ENCODE results near the gene MED12L. TPM values are rescaled to one million over a fixed set of nuclear protein-coding genes. Genes with fewer than 3 reads are reported as not detected.
"Not testable (repeated sequence)": the region's sequence is repeated elsewhere in the genome, so short reads cannot be mapped to it uniquely, and the experiment has no call there.

The MED12L gene
- total and polyA plus RNA-seq, 2 donors (not counting 1 experiment from before 2014, with no cell fraction given): 0.94 to 4.3 TPM

GRCh38 chr3:151234825-151235224, 149.4 kb downstream of the MED12L start:
- no peak for DNase-seq (ENCODE audit: low read depth in 2 of 2)
- Histone ChIP-seq H3K4me3 (replicated peaks in 1 of 4; ENCODE audit: control extremely low read depth in 1 of 4, insufficient read depth in 1 of 4, low read depth in 3 of 4, low read length in 4 of 4) (no peak overlapping the region), H2AFZ (ENCODE audit: low read length) (no peak overlapping the region), H3K9me3 (ENCODE audit: control insufficient read depth, insufficient read depth, low read depth, low read length) (no peaks in the 10 kb centered on the region), H3K4me1 (ENCODE audit: control insufficient read depth, extremely low read depth, insufficient read depth, low read length) (no peaks in the 10 kb centered on the region), H3K27ac (ENCODE audit: insufficient read depth, low read length) (no peak overlapping the region), H3K9ac (ENCODE audit: insufficient read depth, low read length) (no peak overlapping the region), H4K20me1 (ENCODE audit: control insufficient read depth, extremely low read depth, insufficient read depth, low read length) (no peaks in the 10 kb centered on the region), H3K79me2 (ENCODE audit: control insufficient read depth, insufficient read depth, low read length) (no peaks in the 10 kb centered on the region), H3K36me3 (ENCODE audit: control insufficient read depth, insufficient read depth, low read length) (no peaks in the 10 kb centered on the region), H3K27me3 (ENCODE audit: control insufficient read depth, insufficient read depth, low read length) (no peaks in the 10 kb centered on the region), H3K4me2 (ENCODE audit: extremely low read depth, insufficient read depth, low read length) (no peak overlapping the region)
- no peak for TF ChIP-seq CTCF (conservative IDR thresholded peaks at IDR 0.05 in 1 of 2, IDR thresholded peaks at IDR 0.05 in 1 of 2; ENCODE audit: low read depth in 1 of 2, low read length in 2 of 2)
- TF ChIP-seq EZH2 (IDR thresholded peaks at IDR 0.05; ENCODE audit: low read length, missing control alignments): no peak

- Histone ChIP-seq H3K9me3 (ENCODE audit: control insufficient read depth, insufficient read depth, low read depth, low read length) (no peaks in the 10 kb centered on the region), H4K20me1 (ENCODE audit: control insufficient read depth, extremely low read depth, insufficient read depth, low read length) (no peaks in the 10 kb centered on the region), H3K4me2 (ENCODE audit: extremely low read depth, insufficient read depth, low read length) (no peak overlapping the region), H2AFZ (ENCODE audit: low read length) (no peak overlapping the region), H3K36me3 (ENCODE audit: control insufficient read depth, insufficient read depth, low read length) (no peaks in the 10 kb centered on the region), H3K27ac (ENCODE audit: insufficient read depth, low read length) (no peak overlapping the region), H3K9ac (ENCODE audit: insufficient read depth, low read length) (no peak overlapping the region), H3K27me3 (ENCODE audit: control insufficient read depth, insufficient read depth, low read length) (no peaks in the 10 kb centered on the region), H3K79me2 (ENCODE audit: control insufficient read depth, insufficient read depth, low read length) (no peaks in the 10 kb centered on the region), H3K4me1 (ENCODE audit: control insufficient read depth, extremely low read depth, insufficient read depth, low read length) (no peaks in the 10 kb centered on the region), H3K4me3 (replicated peaks in 1 of 4; ENCODE audit: control extremely low read depth in 1 of 4, insufficient read depth in 1 of 4, low read depth in 3 of 4, low read length in 4 of 4) (no peak overlapping the region)
- no peak for DNase-seq (ENCODE audit: low read depth in 2 of 2)
- TF ChIP-seq EZH2 (IDR thresholded peaks at IDR 0.05; ENCODE audit: low read length, missing control alignments): no peak
- no peak for TF ChIP-seq CTCF (conservative IDR thresholded peaks at IDR 0.05 in 1 of 2, IDR thresholded peaks at IDR 0.05 in 1 of 2; ENCODE audit: low read depth in 1 of 2, low read length in 2 of 2)
Observed at GRCh38 chr3:151236316-151236715, 150.9 kb downstream of the MED12L start.

GRCh38 chr3:151236736-151237135, 151.3 kb downstream of the MED12L start:
- H2AFZ ChIP-seq (ENCODE audit: low read length): no peak overlapping the region
- no peak for TF ChIP-seq CTCF (conservative IDR thresholded peaks at IDR 0.05 in 1 of 2, IDR thresholded peaks at IDR 0.05 in 1 of 2; ENCODE audit: low read depth in 1 of 2, low read length in 2 of 2)
- no peak for TF ChIP-seq EZH2 (IDR thresholded peaks at IDR 0.05; ENCODE audit: low read length, missing control alignments)
- H4K20me1 ChIP-seq (ENCODE audit: control insufficient read depth, extremely low read depth, insufficient read depth, low read length): no peaks in the 10 kb centered on the region
- no peak overlapping the region for H3K4me2 ChIP-seq (ENCODE audit: extremely low read depth, insufficient read depth, low read length)
- H3K4me3 ChIP-seq (replicated peaks in 1 of 4; ENCODE audit: control extremely low read depth in 1 of 4, insufficient read depth in 1 of 4, low read depth in 3 of 4, low read length in 4 of 4): no peak overlapping the region
- peak in 1 of 2 donors; percentile 29 for DNase-seq (ENCODE audit: low read depth in 2 of 2)
- no peak overlapping the region for H3K9ac ChIP-seq (ENCODE audit: insufficient read depth, low read length)
- H3K36me3 ChIP-seq (ENCODE audit: control insufficient read depth, insufficient read depth, low read length): no peaks in the 10 kb centered on the region
- H3K4me1 ChIP-seq (ENCODE audit: control insufficient read depth, extremely low read depth, insufficient read depth, low read length): no peaks in the 10 kb centered on the region
- H3K27me3 ChIP-seq (ENCODE audit: control insufficient read depth, insufficient read depth, low read length): no peaks in the 10 kb centered on the region
- H3K79me2 ChIP-seq (ENCODE audit: control insufficient read depth, insufficient read depth, low read length): no peaks in the 10 kb centered on the region
- H3K27ac ChIP-seq (ENCODE audit: insufficient read depth, low read length): no peak overlapping the region
- no peaks in the 10 kb centered on the region for H3K9me3 ChIP-seq (ENCODE audit: control insufficient read depth, insufficient read depth, low read depth, low read length)

- H3K9ac ChIP-seq (ENCODE audit: insufficient read depth, low read length); DNase-seq (ENCODE audit: low read depth in 2 of 2); H3K4me3 ChIP-seq (replicated peaks in 1 of 4; ENCODE audit: control extremely low read depth in 1 of 4, insufficient read depth in 1 of 4, low read depth in 3 of 4, low read length in 4 of 4); H3K9me3 ChIP-seq (ENCODE audit: control insufficient read depth, insufficient read depth, low read depth, low read length); H3K27ac ChIP-seq (ENCODE audit: insufficient read depth, low read length); H3K4me2 ChIP-seq (ENCODE audit: extremely low read depth, insufficient read depth, low read length); H3K79me2 ChIP-seq (ENCODE audit: control insufficient read depth, insufficient read depth, low read length); H3K36me3 ChIP-seq (ENCODE audit: control insufficient read depth, insufficient read depth, low read length); H3K4me1 ChIP-seq (ENCODE audit: control insufficient read depth, extremely low read depth, insufficient read depth, low read length); H4K20me1 ChIP-seq (ENCODE audit: control insufficient read depth, extremely low read depth, insufficient read depth, low read length); H2AFZ ChIP-seq (ENCODE audit: low read length); H3K27me3 ChIP-seq (ENCODE audit: control insufficient read depth, insufficient read depth, low read length): not testable (repeated sequence)
Observed at GRCh38 chr3:151242006-151242405, 156.5 kb downstream of the MED12L start.

Data from fibroblast of lung (primary cell).